Chondrocyte (in vitro differentiated cells): Measurements from ENCODE around the gene PDZD2. TPM values are rescaled to one million over a fixed set of nuclear protein-coding genes. Genes with fewer than 3 reads are reported as not detected.

Experiments used
- DNase-seq: peaks from one replicate; pipeline ENCODE4 v3.0.0; 2021; ENCODE audit warnings: mixed read lengths, low spot score
- H3K27ac Mint-ChIP-seq: one replicate; pipeline ENCODE4 v1.8.0; 2021; ENCODE audit warnings: mild to moderate bottlenecking, moderate library complexity, mixed read lengths; ENCODE audit not compliant: unreplicated experiment
- H3K27me3 Mint-ChIP-seq: 2 replicates; pipeline ENCODE4 v1.8.0; 2021; ENCODE audit warnings: low read depth, mixed read lengths
- H3K36me3 Mint-ChIP-seq: 2 replicates; pipeline ENCODE4 v1.8.0; 2021; ENCODE audit warnings: low read depth, mixed read lengths
- H3K4me1 Mint-ChIP-seq: 2 replicates; pipeline ENCODE4 v1.8.0; 2021; ENCODE audit warnings: low read depth, mild to moderate bottlenecking, mixed read lengths
- H3K4me3 Mint-ChIP-seq: one replicate; pipeline ENCODE4 v1.8.0; 2021; ENCODE audit warnings: mild to moderate bottlenecking, moderate library complexity, mixed read lengths; ENCODE audit not compliant: unreplicated experiment
- H3K9me3 Mint-ChIP-seq: 2 replicates; pipeline ENCODE4 v1.8.0; 2021; ENCODE audit warnings: low read depth, mixed read lengths
- CTCF ChIP-seq: fragments of 200-600 bp; sonication (generic); IDR thresholded peaks from 2 replicates; pipeline ENCODE4 v1.5.0; 2021; ENCODE audit warnings: antibody characterized with exemption, mild to moderate bottlenecking, moderate library complexity
- total RNA-seq: library from RNA; stranded (reverse); gene quantifications from 3 replicates; pipeline ENCODE4 v1.2.1, GENCODE V29; 2021

Gene PDZD2
- total RNA-seq, 1 donor from 2014 or later = 30.9 TPM

GRCh38 chr5:31625394-31625793, 13.5 kb upstream of the PDZD2 start:
- H3K27me3 Mint-ChIP-seq = peaks cover 25% of the 10 kb centered on the region
- no peaks in the 10 kb centered on the region for H3K4me1 Mint-ChIP-seq
- H3K4me3 Mint-ChIP-seq = no peak overlapping the region
- H3K9me3 Mint-ChIP-seq = no peaks in the 10 kb centered on the region
- H3K27ac Mint-ChIP-seq = no peak overlapping the region
- TF ChIP-seq CTCF = no peak
- no peak for DNase-seq
- no peaks in the 10 kb centered on the region for H3K36me3 Mint-ChIP-seq

- no peak overlapping the region for H3K4me3 Mint-ChIP-seq
- no peak for DNase-seq
- H3K27ac Mint-ChIP-seq = no peak overlapping the region
- H3K4me1 Mint-ChIP-seq = no peaks in the 10 kb centered on the region
- peaks cover 32% of the 10 kb centered on the region for H3K27me3 Mint-ChIP-seq
- H3K36me3 Mint-ChIP-seq = no peaks in the 10 kb centered on the region
- TF ChIP-seq CTCF = no peak
- H3K9me3 Mint-ChIP-seq = no peaks in the 10 kb centered on the region
These were observed 12.8 kb upstream of the PDZD2 start for GRCh38 chr5:31626156-31626555.

DNA sequence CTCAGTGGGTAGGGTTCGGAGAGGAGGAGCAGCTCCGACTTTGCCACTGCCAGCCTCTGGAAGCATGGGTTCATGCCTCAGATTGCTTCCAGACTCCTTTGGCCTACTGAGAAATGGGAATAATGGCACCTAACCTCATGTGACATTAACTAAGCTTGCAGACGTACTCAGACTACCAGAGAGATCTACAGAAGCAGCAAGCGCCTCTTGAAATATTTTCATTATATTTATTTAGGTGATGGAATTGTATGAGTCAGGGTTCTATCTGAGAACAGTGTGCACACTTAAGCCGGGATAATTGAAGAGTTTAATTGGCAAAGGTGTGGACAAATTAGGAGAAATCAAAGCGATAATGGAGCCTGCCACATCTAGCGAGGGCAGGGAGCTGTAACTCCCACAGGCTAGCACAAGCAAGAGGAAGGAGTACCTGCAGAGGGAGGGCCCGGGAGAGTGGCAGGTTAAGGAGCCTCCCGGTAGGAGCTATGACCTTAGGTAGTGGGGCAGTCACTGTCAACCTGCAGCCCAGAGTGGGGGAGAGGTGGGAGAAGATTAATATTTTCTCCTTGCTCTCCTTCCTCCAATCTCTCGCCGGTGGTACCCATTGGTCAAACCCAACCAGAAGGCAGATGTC, 12.2 kb upstream of the PDZD2 start:
- no peak for DNase-seq
- no peak overlapping the region for H3K4me3 Mint-ChIP-seq
- no peaks in the 10 kb centered on the region for H3K9me3 Mint-ChIP-seq
- H3K36me3 Mint-ChIP-seq = no peaks in the 10 kb centered on the region
- peaks cover 33% of the 10 kb centered on the region for H3K27me3 Mint-ChIP-seq
- no peak overlapping the region for H3K27ac Mint-ChIP-seq
- no peaks in the 10 kb centered on the region for H3K4me1 Mint-ChIP-seq
- no peak for TF ChIP-seq CTCF

- Mint-ChIP-seq H3K36me3 (no peaks in the 10 kb centered on the region), H3K4me1 (no peaks in the 10 kb centered on the region), H3K27ac (no peak overlapping the region), H3K27me3 (peaks cover 38% of the 10 kb centered on the region), H3K9me3 (no peaks in the 10 kb centered on the region), H3K4me3 (no peak overlapping the region)
- TF ChIP-seq CTCF = no peak
- no peak for DNase-seq
These were observed 8.0 kb upstream of the PDZD2 start for GRCh38 chr5:31630931-31631330.

- no peak for DNase-seq
- Mint-ChIP-seq H3K27me3 (peaks cover 35% of the 10 kb centered on the region), H3K4me3 (no peak overlapping the region), H3K36me3 (no peaks in the 10 kb centered on the region), H3K27ac (no peak overlapping the region), H3K9me3 (no peaks in the 10 kb centered on the region), H3K4me1 (no peaks in the 10 kb centered on the region)
- TF ChIP-seq CTCF = no peak
These were observed 6.5 kb upstream of the PDZD2 start for GRCh38 chr5:31632460-31632859.
